ENCODE measurements around the gene LRP8.

LRP8 gene

GRCh38 chr1:53359934-53360276, 32.0 kb upstream of the LRP8 start:
- no peak for DNase-seq
- Histone ChIP-seq H3K4me3 (ENCODE audit: insufficient read depth, low read depth, low read length, poor library complexity, severe bottlenecking) (no peak overlapping the region), H3K9me3 (ENCODE audit: control insufficient read depth, low read length) (peaks cover 8% of the 10 kb centered on the region), H3K27ac (ENCODE audit: insufficient read depth, low read length, poor library complexity, severe bottlenecking) (no peak overlapping the region), H3K36me3 (ENCODE audit: control insufficient read depth, insufficient read depth, low read length) (no peaks in the 10 kb centered on the region), H3K4me1 (ENCODE audit: control insufficient read depth, insufficient read depth, low read length, poor library complexity, severe bottlenecking) (no peaks in the 10 kb centered on the region), H3K27me3 (replicated peaks; ENCODE audit: control insufficient read depth, insufficient read depth, low read length, poor library complexity, severe bottlenecking) (no peaks in the 10 kb centered on the region)

- Histone ChIP-seq H3K4me1 (ENCODE audit: control insufficient read depth, insufficient read depth, low read length, poor library complexity, severe bottlenecking) (no peaks in the 10 kb centered on the region), H3K27me3 (replicated peaks; ENCODE audit: control insufficient read depth, insufficient read depth, low read length, poor library complexity, severe bottlenecking) (no peaks in the 10 kb centered on the region), H3K36me3 (ENCODE audit: control insufficient read depth, insufficient read depth, low read length) (no peaks in the 10 kb centered on the region), H3K27ac (ENCODE audit: insufficient read depth, low read length, poor library complexity, severe bottlenecking) (no peak overlapping the region), H3K9me3 (ENCODE audit: control insufficient read depth, low read length) (peaks cover 8% of the 10 kb centered on the region), H3K4me3 (ENCODE audit: insufficient read depth, low read depth, low read length, poor library complexity, severe bottlenecking) (no peak overlapping the region)
- DNase-seq = no peak
Measured at GRCh38 chr1:53359225-53359933, 31.5 kb upstream of the LRP8 start.

GRCh38 chr1:53356637-53357036, 28.8 kb upstream of the LRP8 start:
- H3K36me3 ChIP-seq (ENCODE audit: control insufficient read depth, insufficient read depth, low read length) = no peaks in the 10 kb centered on the region
- H3K27ac ChIP-seq (ENCODE audit: insufficient read depth, low read length, poor library complexity, severe bottlenecking) = no peak overlapping the region
- no peaks in the 10 kb centered on the region for H3K27me3 ChIP-seq (replicated peaks; ENCODE audit: control insufficient read depth, insufficient read depth, low read length, poor library complexity, severe bottlenecking)
- no peak overlapping the region for H3K4me3 ChIP-seq (ENCODE audit: insufficient read depth, low read depth, low read length, poor library complexity, severe bottlenecking)
- peaks cover 8% of the 10 kb centered on the region for H3K9me3 ChIP-seq (ENCODE audit: control insufficient read depth, low read length)
- no peaks in the 10 kb centered on the region for H3K4me1 ChIP-seq (ENCODE audit: control insufficient read depth, insufficient read depth, low read length, poor library complexity, severe bottlenecking)
- no peak for DNase-seq

GRCh38 chr1:53354119-53354518, 26.2 kb upstream of the LRP8 start:
- H3K4me1 ChIP-seq (ENCODE audit: control insufficient read depth, insufficient read depth, low read length, poor library complexity, severe bottlenecking) = no peaks in the 10 kb centered on the region
- peaks cover 8% of the 10 kb centered on the region for H3K9me3 ChIP-seq (ENCODE audit: control insufficient read depth, low read length)
- H3K36me3 ChIP-seq (ENCODE audit: control insufficient read depth, insufficient read depth, low read length) = no peaks in the 10 kb centered on the region
- no peak overlapping the region for H3K4me3 ChIP-seq (ENCODE audit: insufficient read depth, low read depth, low read length, poor library complexity, severe bottlenecking)
- H3K27ac ChIP-seq (ENCODE audit: insufficient read depth, low read length, poor library complexity, severe bottlenecking) = no peak overlapping the region
- no peaks in the 10 kb centered on the region for H3K27me3 ChIP-seq (replicated peaks; ENCODE audit: control insufficient read depth, insufficient read depth, low read length, poor library complexity, severe bottlenecking)
- DNase-seq = no peak

- Histone ChIP-seq H3K9me3 (ENCODE audit: control insufficient read depth, low read length) (peaks cover 8% of the 10 kb centered on the region), H3K4me3 (ENCODE audit: insufficient read depth, low read depth, low read length, poor library complexity, severe bottlenecking) (no peak overlapping the region), H3K36me3 (ENCODE audit: control insufficient read depth, insufficient read depth, low read length) (no peaks in the 10 kb centered on the region), H3K27me3 (replicated peaks; ENCODE audit: control insufficient read depth, insufficient read depth, low read length, poor library complexity, severe bottlenecking) (no peaks in the 10 kb centered on the region), H3K4me1 (ENCODE audit: control insufficient read depth, insufficient read depth, low read length, poor library complexity, severe bottlenecking) (no peaks in the 10 kb centered on the region), H3K27ac (ENCODE audit: insufficient read depth, low read length, poor library complexity, severe bottlenecking) (no peak overlapping the region)
- DNase-seq = no peak
Measured at GRCh38 chr1:53352561-53352960, 24.7 kb upstream of the LRP8 start.

- Histone ChIP-seq H3K4me1 (ENCODE audit: control insufficient read depth, insufficient read depth, low read length, poor library complexity, severe bottlenecking) (no peaks in the 10 kb centered on the region), H3K9me3 (ENCODE audit: control insufficient read depth, low read length) (no peaks in the 10 kb centered on the region), H3K4me3 (ENCODE audit: insufficient read depth, low read depth, low read length, poor library complexity, severe bottlenecking) (no peak overlapping the region), H3K36me3 (ENCODE audit: control insufficient read depth, insufficient read depth, low read length) (no peaks in the 10 kb centered on the region), H3K27ac (ENCODE audit: insufficient read depth, low read length, poor library complexity, severe bottlenecking) (no peak overlapping the region), H3K27me3 (replicated peaks; ENCODE audit: control insufficient read depth, insufficient read depth, low read length, poor library complexity, severe bottlenecking) (no peaks in the 10 kb centered on the region)
- DNase-seq = no peak
Measured at GRCh38 chr1:53350853-53351767, 23.2 kb upstream of the LRP8 start.

- no peaks in the 10 kb centered on the region for H3K27me3 ChIP-seq (replicated peaks; ENCODE audit: control insufficient read depth, insufficient read depth, low read length, poor library complexity, severe bottlenecking)
- H3K9me3 ChIP-seq (ENCODE audit: control insufficient read depth, low read length) = no peaks in the 10 kb centered on the region
- H3K27ac ChIP-seq (ENCODE audit: insufficient read depth, low read length, poor library complexity, severe bottlenecking) = no peak overlapping the region
- H3K36me3 ChIP-seq (ENCODE audit: control insufficient read depth, insufficient read depth, low read length) = no peaks in the 10 kb centered on the region
- no peak overlapping the region for H3K4me3 ChIP-seq (ENCODE audit: insufficient read depth, low read depth, low read length, poor library complexity, severe bottlenecking)
- no peaks in the 10 kb centered on the region for H3K4me1 ChIP-seq (ENCODE audit: control insufficient read depth, insufficient read depth, low read length, poor library complexity, severe bottlenecking)
- DNase-seq = no peak
Measured at GRCh38 chr1:53349968-53350852, 22.3 kb upstream of the LRP8 start.

GRCh38 chr1:53349369-53349835, 21.5 kb upstream of the LRP8 start:
- H3K27ac ChIP-seq (ENCODE audit: insufficient read depth, low read length, poor library complexity, severe bottlenecking) = no peak overlapping the region
- no peaks in the 10 kb centered on the region for H3K27me3 ChIP-seq (replicated peaks; ENCODE audit: control insufficient read depth, insufficient read depth, low read length, poor library complexity, severe bottlenecking)
- H3K36me3 ChIP-seq (ENCODE audit: control insufficient read depth, insufficient read depth, low read length) = no peaks in the 10 kb centered on the region
- no peaks in the 10 kb centered on the region for H3K9me3 ChIP-seq (ENCODE audit: control insufficient read depth, low read length)
- H3K4me1 ChIP-seq (ENCODE audit: control insufficient read depth, insufficient read depth, low read length, poor library complexity, severe bottlenecking) = no peaks in the 10 kb centered on the region
- no peak for DNase-seq
- no peak overlapping the region for H3K4me3 ChIP-seq (ENCODE audit: insufficient read depth, low read depth, low read length, poor library complexity, severe bottlenecking)

GRCh38 chr1:53348486-53349368, 20.9 kb upstream of the LRP8 start:
- no peak for DNase-seq
- Histone ChIP-seq H3K4me3 (ENCODE audit: insufficient read depth, low read depth, low read length, poor library complexity, severe bottlenecking) (no peak overlapping the region), H3K27me3 (replicated peaks; ENCODE audit: control insufficient read depth, insufficient read depth, low read length, poor library complexity, severe bottlenecking) (no peaks in the 10 kb centered on the region), H3K36me3 (ENCODE audit: control insufficient read depth, insufficient read depth, low read length) (no peaks in the 10 kb centered on the region), H3K9me3 (ENCODE audit: control insufficient read depth, low read length) (no peaks in the 10 kb centered on the region), H3K27ac (ENCODE audit: insufficient read depth, low read length, poor library complexity, severe bottlenecking) (no peak overlapping the region), H3K4me1 (ENCODE audit: control insufficient read depth, insufficient read depth, low read length, poor library complexity, severe bottlenecking) (no peaks in the 10 kb centered on the region)

Data from effector memory CD4-positive, alpha-beta T cell (primary cell).